IMR-90 (cell line): Measurements from ENCODE around the gene MICA. TPM values are rescaled to one million over a fixed set of nuclear protein-coding genes. Genes with fewer than 3 reads are reported as not detected.

ENCODE experiments used
- ATAC-seq: fragments of 200-7000 bp; cut with Tn5 transposase; 2 replicates; pipeline ENCODE4 v1.9.1; 2020; ENCODE audit warnings: low read depth, mild to moderate bottlenecking, moderate library complexity
- BruUV-seq: library from RNA; stranded (reverse); fragments of 400-500 nt; replicated peaks from 2 replicates; lab custom pipeline; 2021; lab: Mats Ljungman, UMichigan
- CTCF ChIA-PET: fragments of 300-600 bp; formaldehyde crosslinking; extraction: SDS; loops from one replicate; lab custom pipeline; 2021; ENCODE audit warnings: antibody characterized with exemption; lab: Yijun Ruan, JAX
- POLR2A ChIA-PET: fragments of 300-600 bp; sonication (Branson Sonifier 250); formaldehyde crosslinking; loops from one replicate; lab custom pipeline; 2022; ENCODE audit warnings: antibody characterized with exemption; ENCODE audit not compliant: unreplicated experiment; lab: Charles Lee
- DNase-seq: peaks from one replicate; pipeline ENCODE4 v3.0.0; 2013
- H2AFZ ChIP-seq: replicated peaks from 2 replicates; pipeline ENCODE3; 2013; ENCODE audit warnings: low read length, mild to moderate bottlenecking; ENCODE audit not compliant: poor library complexity
- H2AK5ac ChIP-seq: 2 replicates; pipeline ENCODE4 v1.6.1; 2013; ENCODE audit warnings: low read depth, low read length, inconsistent platforms
- H2AK9ac ChIP-seq: replicated peaks from 2 replicates; pipeline ENCODE3; 2013; ENCODE audit warnings: mild to moderate bottlenecking, low read depth, low read length, moderate library complexity; ENCODE audit not compliant: poor library complexity
- H2BK120ac ChIP-seq: 2 replicates; pipeline ENCODE4 v1.6.1; 2013; ENCODE audit warnings: low read depth, low read length, inconsistent platforms
- H2BK15ac ChIP-seq: 3 replicates; pipeline ENCODE4 v1.6.1; 2013; ENCODE audit warnings: low read depth, low read length, inconsistent platforms
- H2BK20ac ChIP-seq: 2 replicates; pipeline ENCODE4 v1.6.1; 2013; ENCODE audit warnings: low read depth, mild to moderate bottlenecking, inconsistent platforms, low read length, moderate library complexity
- H2BK5ac ChIP-seq: 2 replicates; pipeline ENCODE4 v1.6.1; 2013; ENCODE audit warnings: mild to moderate bottlenecking, low read depth, low read length, inconsistent platforms; ENCODE audit not compliant: poor library complexity, severe bottlenecking
- H3K14ac ChIP-seq: replicated peaks from 2 replicates; pipeline ENCODE4 v1.6.1; 2013; ENCODE audit warnings: low read depth, low read length, inconsistent platforms
- H3K18ac ChIP-seq: 2 replicates; pipeline ENCODE4 v1.6.1; 2013; ENCODE audit warnings: low read depth, low read length, control low read depth
- H3K23ac ChIP-seq: 2 replicates; pipeline ENCODE4 v1.6.1; 2013; ENCODE audit warnings: low read depth, low read length, inconsistent platforms
- H3K27ac ChIP-seq: 2 replicates; pipeline ENCODE4 v1.5.1; 2013; ENCODE audit warnings: mild to moderate bottlenecking, control low read depth, low read length; ENCODE audit not compliant: insufficient read depth
- H3K27me3 ChIP-seq: 2 replicates; pipeline ENCODE4 v1.6.1; 2013; ENCODE audit warnings: low read length; ENCODE audit not compliant: control insufficient read depth, insufficient read depth
- H3K36me3 ChIP-seq: 2 replicates; pipeline ENCODE4 v1.6.1; 2013; ENCODE audit warnings: low read length, mixed read lengths; ENCODE audit not compliant: control insufficient read depth, insufficient read depth
- H3K4ac ChIP-seq: 2 replicates; pipeline ENCODE4 v1.6.1; 2013; ENCODE audit warnings: low read depth, low read length, inconsistent platforms
- H3K4me1 ChIP-seq: 2 replicates; pipeline ENCODE4 v1.6.1; 2013; ENCODE audit warnings: low read length, mixed read lengths; ENCODE audit not compliant: control insufficient read depth, insufficient read depth
- H3K4me2 ChIP-seq: 2 replicates; pipeline ENCODE4 v1.6.1; 2013; ENCODE audit warnings: low read depth, mild to moderate bottlenecking, control low read depth, low read length, moderate library complexity
- H3K4me3 ChIP-seq: 2 replicates; pipeline ENCODE4 v1.5.1; 2013; ENCODE audit warnings: low read depth, mild to moderate bottlenecking, control low read depth, low read length, moderate library complexity; ENCODE audit not compliant: insufficient read depth
- H3K56ac ChIP-seq: 2 replicates; pipeline ENCODE4 v1.6.1; 2013; ENCODE audit warnings: low read length, inconsistent platforms; ENCODE audit not compliant: insufficient read depth; ENCODE audit errors: extremely low read depth
- H3K79me1 ChIP-seq, 2 experiments: 2 replicates each; pipeline ENCODE4 v1.6.1; 2013; ENCODE audit warnings: low read length in 2 of 2, inconsistent platforms in 1 of 2, low read depth in 1 of 2
- H3K9ac ChIP-seq: 2 replicates; pipeline ENCODE4 v1.6.1; 2013; ENCODE audit warnings: low read depth, low read length, control low read depth
- H3K9me1 ChIP-seq: 2 replicates; pipeline ENCODE4 v1.6.1; 2013; ENCODE audit warnings: low read length, inconsistent platforms; ENCODE audit not compliant: insufficient read depth
- H3K9me3 ChIP-seq: 2 replicates; pipeline ENCODE4 v1.6.1; 2013; ENCODE audit warnings: low read length; ENCODE audit not compliant: control insufficient read depth, insufficient read depth
- H4K20me1 ChIP-seq: 2 replicates; pipeline ENCODE4 v1.6.1; 2013; ENCODE audit warnings: low read length, inconsistent platforms; ENCODE audit not compliant: insufficient read depth
- H4K5ac ChIP-seq: 2 replicates; pipeline ENCODE4 v1.6.1; 2013; ENCODE audit warnings: mild to moderate bottlenecking, low read depth, low read length, control low read depth
- H4K8ac ChIP-seq, 2 experiments: 2 replicates each; pipeline ENCODE4 v1.6.1; 2013; ENCODE audit warnings: low read depth in 2 of 2, low read length in 2 of 2, control low read depth in 1 of 2, inconsistent platforms in 1 of 2
- H4K91ac ChIP-seq: 2 replicates; pipeline ENCODE4 v1.6.1; 2013; ENCODE audit warnings: low read depth, low read length, inconsistent platforms; ENCODE audit not compliant: insufficient read depth
- BHLHE40 ChIP-seq: fragments of 150-350 bp; IDR thresholded peaks from 2 replicates; pipeline ENCODE4 v1.6.1; 2016; ENCODE audit warnings: mild to moderate bottlenecking, low read depth, low read length
- CEBPB ChIP-seq: IDR thresholded peaks from 2 replicates; pipeline ENCODE4 v1.6.1; 2012; ENCODE audit warnings: low read depth, low read length, improper control_type of control experiment
- MAFK ChIP-seq: IDR thresholded peaks from 2 replicates; pipeline ENCODE4 v1.6.1; 2012; ENCODE audit warnings: low read depth, low read length, improper control_type of control experiment
- NFE2L2 ChIP-seq: fragments of 150-350 bp; IDR thresholded peaks from 2 replicates; pipeline ENCODE4 v1.6.1; 2016; ENCODE audit warnings: low read depth, mild to moderate bottlenecking, low read length
- RFX5 ChIP-seq: IDR thresholded peaks from 2 replicates; pipeline ENCODE4 v1.8.0; 2012; ENCODE audit warnings: low read depth, mild to moderate bottlenecking, low read length, moderate library complexity
- WGBS, 2 experiments: methylation state at CpG; one replicate each; pipeline versions ENCODE4 v1.1.5 to v1.1.7; 2013; ENCODE audit warnings: missing lambda C conversion rate in 2 of 2; ENCODE audit not compliant: insufficient read length in 1 of 2; ENCODE audit errors: extremely low coverage in 2 of 2; 5-methylcytosine and 5-hydroxymethylcytosine counted together
- dilution Hi-C: fragments of 300-500 bp; cut with HindIII; formaldehyde crosslinking; loops from one replicate; pipeline ENCODE4 v1.14.3; 2018; ENCODE audit warnings: low sequenced_read_pairs; ENCODE audit not compliant: unreplicated experiment
- in situ Hi-C: fragments of 300-500 bp; cut with MboI; formaldehyde crosslinking; loops from 3 replicates; pipeline ENCODE4 v1.14.3; 2019; ENCODE audit warnings: low sequenced_read_pairs, inconsistent platforms, mixed read lengths
- intact Hi-C: fragments of 100-400 bp; cut with micrococcal nuclease; formaldehyde crosslinking; loops from 2 replicates; pipeline ENCODE4 v1.10.0; 2022
- polyA plus RNA-seq, 3 experiments: library from polyadenylated mRNA; depleted of rRNA; stranded (reverse); fragments of >200 nt; gene quantifications; 2 replicates each; pipeline ENCODE4 v1.2.3, GENCODE V29; 2012; ENCODE audit warnings: low replicate concordance in 1 of 3
- total RNA-seq: library from RNA; depleted of rRNA; stranded (reverse); fragments of >200 nt; gene quantifications from 2 replicates; pipeline ENCODE4 v1.2.3, GENCODE V29; 2012
- TF ChIP-seq, protein P1 (sequence below): fragments of 150-350 bp; IDR thresholded peaks from 2 replicates; pipeline ENCODE4 v1.6.1; 2017; ENCODE audit warnings: mild to moderate bottlenecking, antibody characterized with exemption, low read length, low read depth

MICA gene
- total and polyA plus RNA-seq, 2 of the 4 experiments (the other 2 are of a cell fraction): 55.9 to 67.7 TPM

DNA sequence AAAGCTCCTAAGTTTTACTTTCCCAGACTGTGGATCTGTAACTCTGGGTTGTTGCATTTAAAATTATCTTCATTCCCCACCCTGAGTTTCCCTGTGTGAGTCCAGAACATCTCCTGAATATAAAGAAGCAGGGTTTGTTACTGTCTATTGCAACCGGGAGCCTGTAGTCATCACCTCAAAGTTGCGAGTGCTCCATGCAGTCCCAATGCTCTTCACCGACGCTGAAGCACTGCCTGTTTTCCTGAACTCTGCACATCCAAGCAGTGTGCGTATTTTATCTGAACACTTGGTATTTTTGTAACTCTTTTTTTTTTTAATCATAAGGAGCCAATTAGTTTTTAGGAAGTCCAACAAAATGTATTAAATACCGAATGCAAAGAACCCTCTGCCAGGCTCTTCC lies 45.5 kb upstream of the MICA start:
- in situ Hi-C loops: no loop called here

More for the DNA sequence above, 45.5 kb upstream of the MICA start:
- no TSS peak for BruUV-seq
- WGBS, 2 experiments: no CpG with 5 or more reads among the region's 6 CpGs
- no peak overlapping the region for H2AK9ac ChIP-seq
- H2BK120ac ChIP-seq: no peak overlapping the region
- H3K9me3 ChIP-seq: no peaks in the 10 kb centered on the region
- peaks cover 11% of the 10 kb centered on the region; the same call in 1 of the 2 replicates for H3K9me1 ChIP-seq
- H2BK20ac ChIP-seq: no peak overlapping the region
- no peak overlapping the region for H2BK5ac ChIP-seq
- no peak for TF ChIP-seq RFX5
- TF ChIP-seq BHLHE40: no peak
- TF ChIP-seq CEBPB: no peak
- TF ChIP-seq, protein P1, sequence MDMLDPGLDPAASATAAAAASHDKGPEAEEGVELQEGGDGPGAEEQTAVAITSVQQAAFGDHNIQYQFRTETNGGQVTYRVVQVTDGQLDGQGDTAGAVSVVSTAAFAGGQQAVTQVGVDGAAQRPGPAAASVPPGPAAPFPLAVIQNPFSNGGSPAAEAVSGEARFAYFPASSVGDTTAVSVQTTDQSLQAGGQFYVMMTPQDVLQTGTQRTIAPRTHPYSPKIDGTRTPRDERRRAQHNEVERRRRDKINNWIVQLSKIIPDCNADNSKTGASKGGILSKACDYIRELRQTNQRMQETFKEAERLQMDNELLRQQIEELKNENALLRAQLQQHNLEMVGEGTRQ: no peak
- no peak for TF ChIP-seq NFE2L2
- TF ChIP-seq MAFK: no peak
- peaks cover 5 to 17% of the 10 kb centered on the region in 2 experiments; a peak in 3 of 4 replicates for H3K79me1 ChIP-seq
- H3K4ac ChIP-seq: no peak overlapping the region
- H4K20me1 ChIP-seq: peaks cover 7% of the 10 kb centered on the region; the same call in 1 of the 2 replicates
- no peak overlapping the region for H2AFZ ChIP-seq
- POLR2A ChIA-PET: no interaction called here
- no peak overlapping the region for H4K8ac ChIP-seq
- H3K4me1 ChIP-seq: peaks cover 4% of the 10 kb centered on the region; the same call in 1 of the 2 replicates
- no peak overlapping the region for H3K56ac ChIP-seq
- CTCF ChIA-PET: no interaction called here
- no peak overlapping the region for H2AK5ac ChIP-seq
- intact Hi-C loops: loop anchor here (1.0 kb wide), 1 partner anchor 86 kb away; the partner anchor contains the start of gene HLA-C
- dilution Hi-C loops: no loop called here
- no peak for DNase-seq
- H4K91ac ChIP-seq: no peak overlapping the region
- H3K36me3 ChIP-seq: peaks cover 13% of the 10 kb centered on the region
- no peak overlapping the region for H3K23ac ChIP-seq
- no peak overlapping the region for H3K4me3 ChIP-seq
- no peak overlapping the region for H3K14ac ChIP-seq
- peaks cover 18% of the 10 kb centered on the region for H3K27me3 ChIP-seq
- no peak overlapping the region for H3K9ac ChIP-seq
- H4K5ac ChIP-seq: no peak overlapping the region
- H3K4me2 ChIP-seq: no peak overlapping the region
- no peak overlapping the region for H3K27ac ChIP-seq
- no peak for ATAC-seq
- H2BK15ac ChIP-seq: no peak overlapping the region
- no peak overlapping the region for H3K18ac ChIP-seq
